Measurements from ENCODE around the gene CORO6. TPM values are rescaled to one million over a fixed set of nuclear protein-coding genes. Genes with fewer than 3 reads are reported as not detected.
A peak's percentile ranks its signal among the peaks of the same experiment; 100 is the strongest.

Gene CORO6
- total and polyA plus RNA-seq, 2 of the 13 experiments (the other 11 are each of a cell fraction or from before 2014, with no cell fraction given) = 0.42 to 0.82 TPM

GRCh38 chr17:29617481-29618271 is 5.0 kb downstream of the CORO6 start (continued):
- no peak for TF ChIP-seq U2AF2 (IDR thresholded peaks at IDR 0.05; ENCODE audit: low read depth, low read length)
- no peak for TF ChIP-seq CC2D1A (CRISPR knock-in tag; IDR thresholded peaks at IDR 0.05)
- TF ChIP-seq HOXA5 (CRISPR knock-in tag; IDR thresholded peaks at IDR 0.05) = 0 out of 2 replicates have a peak, but pooled peaks have one; percentile 41
- peak; percentile 80 for TF ChIP-seq XRCC5 (optimal IDR thresholded peaks at IDR 0.05; ENCODE audit: low read length)
- TF ChIP-seq PTBP1 (IDR thresholded peaks at IDR 0.05; ENCODE audit: low read depth, low read length, poor library complexity, severe bottlenecking) = peak; percentile 2
- no peak for TF ChIP-seq DPF2 (CRISPR knock-in tag; IDR thresholded peaks at IDR 0.05; ENCODE audit: borderline replicate concordance, low read depth)
- no peak for TF ChIP-seq ASH2L (IDR thresholded peaks at IDR 0.05; ENCODE audit: insufficient read length, low read depth, low read length)
- TF ChIP-seq DMTF1 (CRISPR knock-in tag; IDR thresholded peaks at IDR 0.05) = no peak
- no peak for TF ChIP-seq NR2F6 (IDR thresholded peaks at IDR 0.05)
- peak; percentile 7; the same call in 1 of the 2 replicates for TF ChIP-seq NR2F6 (CRISPR knock-in tag; IDR thresholded peaks at IDR 0.05)
- TF ChIP-seq MXD1 (CRISPR knock-in tag; IDR thresholded peaks at IDR 0.05) = 0 out of 2 replicates have a peak, but pooled peaks have one; percentile 21
- 0 out of 2 replicates have a peak, but pooled peaks have one; percentile 29 for TF ChIP-seq SMAD1 (CRISPR knock-in tag; IDR thresholded peaks at IDR 0.05; ENCODE audit: borderline replicate concordance, low read depth)
- no peak for TF ChIP-seq SP2 (CRISPR knock-in tag; IDR thresholded peaks at IDR 0.05)
- no peak for TF ChIP-seq ZNF326 (CRISPR knock-in tag; IDR thresholded peaks at IDR 0.05; ENCODE audit: borderline replicate concordance)
- no peak for TF ChIP-seq ZNF597 (CRISPR knock-in tag; IDR thresholded peaks at IDR 0.05)
- TF ChIP-seq ZNF713 (CRISPR knock-in tag; IDR thresholded peaks at IDR 0.05) = no peak
- TF ChIP-seq ZNF562 (CRISPR knock-in tag; IDR thresholded peaks at IDR 0.05; ENCODE audit: borderline replicate concordance) = no peak
- peak; percentile 64; the same call in 1 of the 2 replicates for TF ChIP-seq ZSCAN25 (CRISPR knock-in tag; IDR thresholded peaks at IDR 0.05)
- TF ChIP-seq ETV6 (CRISPR knock-in tag; conservative IDR thresholded peaks at IDR 0.05) = 0 out of 2 replicates have a peak, but pooled peaks have one; percentile 6
